HT1080 (cell line): ENCODE results near the gene TMEM132C. TPM values are rescaled to one million over a fixed set of nuclear protein-coding genes. Genes with fewer than 3 reads are reported as not detected.
"Not testable (repeated sequence)": the region's sequence is repeated elsewhere in the genome, so short reads cannot be mapped to it uniquely, and the experiment has no call there.

Experiments
- DNase-seq: peaks from one replicate; pipeline ENCODE4 v3.0.0-alpha.2; 2015; ENCODE audit warnings: low read depth
- total RNA-seq: library from RNA; depleted of rRNA; stranded (reverse); fragments of >200 nt; shearing (Covaris generic); gene quantifications from 2 replicates; pipeline ENCODE4 v1.2.3, GENCODE V29; 2014

The TMEM132C gene
- total RNA-seq, 1 experiment from 2014 or later: not detected

- no peak for DNase-seq
Measured at GRCh38 chr12:128554546-128555304, 287.8 kb downstream of the TMEM132C start.

GRCh38 chr12:128557231-128557630 is 290.3 kb downstream of the TMEM132C start:
- DNase-seq: no peak

GRCh38 chr12:128564956-128565355 is 298.0 kb downstream of the TMEM132C start:
- no peak for DNase-seq

- DNase-seq: no peak
Measured at GRCh38 chr12:128567730-128568129, 300.8 kb downstream of the TMEM132C start.

- no peak for DNase-seq
Measured at GRCh38 chr12:128570191-128571065, 303.5 kb downstream of the TMEM132C start.

GRCh38 chr12:128571906-128572810 is 305.2 kb downstream of the TMEM132C start:
- peak; percentile 45 for DNase-seq

- no peak for DNase-seq
Measured at GRCh38 chr12:128573907-128574306, 306.9 kb downstream of the TMEM132C start.

- DNase-seq: no peak
Measured at GRCh38 chr12:128578045-128578444, 311.1 kb downstream of the TMEM132C start.

- DNase-seq: no peak
Measured at GRCh38 chr12:128581321-128581761, 314.4 kb downstream of the TMEM132C start.

GRCh38 chr12:128583453-128583852 is 316.5 kb downstream of the TMEM132C start:
- DNase-seq: peak; percentile 7

GRCh38 chr12:128586451-128587029 is 319.6 kb downstream of the TMEM132C start:
- no peak for DNase-seq

GRCh38 chr12:128587918-128588317 is 320.9 kb downstream of the TMEM132C start:
- DNase-seq: no peak

- DNase-seq: no peak
Measured at GRCh38 chr12:128592220-128592744, 325.3 kb downstream of the TMEM132C start.

- no peak for DNase-seq
Measured at GRCh38 chr12:128594521-128594920, 327.6 kb downstream of the TMEM132C start.

- DNase-seq: no peak
Measured at GRCh38 chr12:128595609-128596008, 328.6 kb downstream of the TMEM132C start.

GRCh38 chr12:128600886-128601285 is 333.9 kb downstream of the TMEM132C start:
- no peak for DNase-seq

- DNase-seq: no peak
Measured at GRCh38 chr12:128603573-128604115, 336.7 kb downstream of the TMEM132C start.

GRCh38 chr12:128604219-128604618 is 337.2 kb downstream of the TMEM132C start:
- not testable (repeated sequence) for DNase-seq

- DNase-seq: peak; percentile 21
Measured at GRCh38 chr12:128606051-128606450, 339.1 kb downstream of the TMEM132C start.

GRCh38 chr12:128606538-128606937 is 339.6 kb downstream of the TMEM132C start:
- no peak for DNase-seq
